Heart left ventricle (tissue), 16 donors: ENCODE measurements around the gene NAPEPLD. TPM values are rescaled to one million over a fixed set of nuclear protein-coding genes. Genes with fewer than 3 reads are reported as not detected.
"Not testable (repeated sequence)": the region's sequence is repeated elsewhere in the genome, so short reads cannot be mapped to it uniquely, and the experiment has no call there.

Experiments used
- ATAC-seq, 4 donors: fragments of 200-7000 bp; cut with Tn5 transposase; one replicate each; pipeline ENCODE4 v1.9.1; 2020 to 2022; ENCODE audit warnings: moderate library complexity in 4 of 4, mild to moderate bottlenecking in 3 of 4, moderate number of reproducible peaks in 1 of 4
- DNase-seq, 5 donors: peaks; one replicate each; pipeline ENCODE4 v3.0.0-alpha.2; 2020
- H3K27ac ChIP-seq, 12 donors: fragments of 200-600 bp; sonication (generic) in 4 of 12; one replicate each; pipeline versions ENCODE4 v1.5.0 to v1.8.0; 2016 to 2022; ENCODE audit warnings: mild to moderate bottlenecking in 2 of 12
- H3K27me3 ChIP-seq, 9 donors: fragments of 200-600 bp; sonication (generic) in 2 of 9; one replicate each; pipeline versions ENCODE4 v1.5.1 to v1.8.0; 2016 to 2022; ENCODE audit warnings: mild to moderate bottlenecking in 3 of 9
- H3K36me3 ChIP-seq, 9 donors: fragments of 200-600 bp; sonication (generic) in 2 of 9; one replicate each; pipeline versions ENCODE4 v1.5.0 to v1.8.0; 2018 to 2022; ENCODE audit warnings: mild to moderate bottlenecking in 2 of 9
- H3K4me1 ChIP-seq, 12 donors: fragments of 200-600 bp; sonication (generic) in 4 of 12; one replicate each; pipeline versions ENCODE4 v1.5.0 to v1.8.0; 2016 to 2022; ENCODE audit warnings: mild to moderate bottlenecking in 3 of 12
- H3K4me3 ChIP-seq, 12 donors: fragments of 200-600 bp; sonication (generic) in 4 of 12; one replicate each; pipeline versions ENCODE4 v1.5.0 to v1.8.0; 2017 to 2022; ENCODE audit warnings: mild to moderate bottlenecking in 9 of 12, moderate library complexity in 4 of 12
- H3K9me3 ChIP-seq, 12 donors: fragments of 200-600 bp; sonication (generic) in 4 of 12; one replicate each; pipeline versions ENCODE4 v1.5.0 to v1.8.0; 2016 to 2022; ENCODE audit warnings: mild to moderate bottlenecking in 1 of 12
- CTCF ChIP-seq, 12 donors: fragments of 200-600 bp; sonication (generic) in 4 of 12; IDR thresholded peaks; one replicate each; pipeline versions ENCODE4 v1.5.0 to v1.8.0; 2018 to 2022; ENCODE audit warnings: antibody characterized with exemption in 12 of 12, mild to moderate bottlenecking in 5 of 12
- POLR2A ChIP-seq, 2 donors: fragments of 450-650 bp; IDR thresholded peaks; one replicate each; pipeline ENCODE4 v1.6.1; 2017; ENCODE audit warnings: antibody characterized with exemption in 2 of 2, mild to moderate bottlenecking in 2 of 2, moderate library complexity in 2 of 2
- WGBS, 4 donors: extraction: QIAGEN DNeasy Blood & Tissue Kit in 2 of 4; methylation state at CpG; one replicate each; pipeline versions ENCODE4 v1.1.5 to v1.1.7; 2013 to 2018; 5-methylcytosine and 5-hydroxymethylcytosine counted together
- intact Hi-C, 10 donors: fragments of 100-400 bp; cut with DNase I; formaldehyde crosslinking; loops; one replicate each; pipeline versions ENCODE4 v1.11.1 to v1.14.2; 2022
- polyA plus RNA-seq, 2 donors: library from polyadenylated mRNA; stranded (reverse); fragments of 200-250 nt; gene quantifications; one replicate each; pipeline ENCODE4 v1.2.3, GENCODE V29; 2013
- total RNA-seq, 9 donors: library from RNA; depleted of rRNA in 2 of 9; stranded (reverse); fragments of >200 nt in 2 of 9; fragmentation: NEBNext Ultra II Directional in 3 of 9; extraction: Animal tissue kit (Norgen Biotek cat#: 25700) in 3 of 9; gene quantifications; one replicate each; pipeline versions ENCODE4 v1.1.0 to v1.2.4, GENCODE V29; 2016 to 2023
- donor health status: ischemic (EF 13 %, LVEDD 7.1; RV severe dilation, severe dysfunction).
- donor health status: healthy with polysubstance abuse.
- donor health status: DM: no; HTN: yes; CAD: no.
- donor health status: DM: no; HTN: no; CAD: no.
- donor health status: ischemic (EF 25% LVEDD 6.9; RV normal size, moderate dysfunction).
- donor health status: ischemic (EF 25% LVEDD 5.7; RV mildly dilated, moderate dysfunction).
- donor health status: healthy.
- donor health status: DM: yes; HTN: yes; CAD: no.
- donor health status: ischemic (EF 35%, LVEDD 5.7; RV mildly dilated, moderate dysfunction).
- donor health status: nonischemic (EF 11% LVEDD 7.7; RV severe dilation, severe dysfunction).
- donor health status: DM: yes; HTN: yes; CAD: no.
- donor health status: PGD.
- donor health status: ischemic (EF 29% LVEDD 5.4; RV normal size, mild dysfunction).
- donor health status: nonischemic (EF 23%, LVEDD 6.1; RV moderate dilation, normal function).

Gene NAPEPLD
- total and polyA plus RNA-seq, 11 donors = 3.3 to 12.8 (median 7.8) TPM

GRCh38 chr7:103058122-103058521 lies 90.8 kb downstream of the NAPEPLD start:
- Histone ChIP-seq H3K4me3 (no peak overlapping the region), H3K9me3 (no peaks in the 10 kb centered on the region), H3K4me1 (peaks cover 0 to 5% (median 0%) of the 10 kb centered on the region in 12 donors), H3K27me3 (no peaks in the 10 kb centered on the region), H3K27ac (no peak overlapping the region), H3K36me3 (no peaks in the 10 kb centered on the region)
- ATAC-seq = no peak
- TF ChIP-seq POLR2A (IDR thresholded peaks at IDR 0.05) = no peak
- TF ChIP-seq CTCF (IDR thresholded peaks at IDR 0.05) = no peak
- DNase-seq = no peak
- intact Hi-C loops = no loop called here

GRCh38 chr7:103056006-103056405 lies 92.9 kb downstream of the NAPEPLD start:
- H3K27me3 ChIP-seq, ATAC-seq, H3K4me1 ChIP-seq, H3K4me3 ChIP-seq, H3K36me3 ChIP-seq, H3K27ac ChIP-seq, DNase-seq, H3K9me3 ChIP-seq, intact Hi-C loops: not testable (repeated sequence)
- 89 to 94% (median 92%) methylated on average over 1 of the region's 1 CpG for WGBS, 4 donors

- Histone ChIP-seq H3K36me3 (no peaks in the 10 kb centered on the region), H3K27ac (no peak overlapping the region), H3K4me1 (no peaks in the 10 kb centered on the region), H3K27me3 (no peaks in the 10 kb centered on the region), H3K9me3 (peaks cover 0 to 11% (median 3%) of the 10 kb centered on the region in 12 donors), H3K4me3 (no peak overlapping the region)
- intact Hi-C loops = no loop called here
- 89 to 95% (median 91%) methylated on average over 6 of the region's 6 CpGs for WGBS, 4 donors
- TF ChIP-seq CTCF (IDR thresholded peaks at IDR 0.05) (no peak), POLR2A (IDR thresholded peaks at IDR 0.05) (no peak)
- DNase-seq (no peak), ATAC-seq (no peak)
These were observed 97.4 kb downstream of the NAPEPLD start for GRCh38 chr7:103051519-103051918.

Other genes starting within 250 kb of the NAPEPLD start
- gene LRRC17, start 236.1 kb downstream of the NAPEPLD start, total RNA-seq = 10 to 100 TPM in 1 of 9 donors, 1 to 10 TPM in 6, under 1 TPM in 2; 0.72 to 10.8 (median 4.1) TPM
- 1 to 10 TPM; 1.4 to 2.8 TPM for gene LRRC17, start 236.1 kb downstream of the NAPEPLD start, polyA plus RNA-seq
- 1 to 10 TPM in 2 of 9 donors, under 1 TPM in 6, not detected in 1; 0.16 to 1.2 (median 0.55) TPM for gene FBXL13, start 74.3 kb downstream of the NAPEPLD start, total RNA-seq
- under 1 TPM; 0.19 to 0.36 TPM for gene FBXL13, start 74.3 kb downstream of the NAPEPLD start, polyA plus RNA-seq
- 10 to 100 TPM; 13.5 to 29.7 (median 24.9) TPM for gene ARMC10, start 74.0 kb downstream of the NAPEPLD start, total RNA-seq
- 10 to 100 TPM; 13.4 to 28.7 TPM for gene ARMC10, start 74.0 kb downstream of the NAPEPLD start, polyA plus RNA-seq
- 10 to 100 TPM; 57.8 to 95.7 (median 73.3) TPM for gene PMPCB, start 148.3 kb upstream of the NAPEPLD start, total RNA-seq
- gene PMPCB, start 148.3 kb upstream of the NAPEPLD start, polyA plus RNA-seq = 10 to 100 TPM; 57.4 to 65.5 TPM
- 10 to 100 TPM in 8 of 9 donors, 1 to 10 TPM in 1; 6.9 to 18.3 (median 13.2) TPM for gene DNAJC2, start 195.7 kb upstream of the NAPEPLD start, total RNA-seq
- 10 to 100 TPM; 18.7 to 24.5 TPM for gene DNAJC2, start 195.7 kb upstream of the NAPEPLD start, polyA plus RNA-seq
- gene PSMC2, start 198.5 kb upstream of the NAPEPLD start, total RNA-seq = 100 to 1,000 TPM; 110 to 142 (median 123) TPM
- 100 to 1,000 TPM in 1 of 2 donors, 10 to 100 TPM in 1; 87.7 to 214 TPM for gene PSMC2, start 198.5 kb upstream of the NAPEPLD start, polyA plus RNA-seq